ENCODE results near the gene DUSP22. TPM values are rescaled to one million over a fixed set of nuclear protein-coding genes. Genes with fewer than 3 reads are reported as not detected.

DUSP22 gene
- total RNA-seq, 2 donors from 2014 or later, result 33.5 to 35.4 TPM

DNA sequence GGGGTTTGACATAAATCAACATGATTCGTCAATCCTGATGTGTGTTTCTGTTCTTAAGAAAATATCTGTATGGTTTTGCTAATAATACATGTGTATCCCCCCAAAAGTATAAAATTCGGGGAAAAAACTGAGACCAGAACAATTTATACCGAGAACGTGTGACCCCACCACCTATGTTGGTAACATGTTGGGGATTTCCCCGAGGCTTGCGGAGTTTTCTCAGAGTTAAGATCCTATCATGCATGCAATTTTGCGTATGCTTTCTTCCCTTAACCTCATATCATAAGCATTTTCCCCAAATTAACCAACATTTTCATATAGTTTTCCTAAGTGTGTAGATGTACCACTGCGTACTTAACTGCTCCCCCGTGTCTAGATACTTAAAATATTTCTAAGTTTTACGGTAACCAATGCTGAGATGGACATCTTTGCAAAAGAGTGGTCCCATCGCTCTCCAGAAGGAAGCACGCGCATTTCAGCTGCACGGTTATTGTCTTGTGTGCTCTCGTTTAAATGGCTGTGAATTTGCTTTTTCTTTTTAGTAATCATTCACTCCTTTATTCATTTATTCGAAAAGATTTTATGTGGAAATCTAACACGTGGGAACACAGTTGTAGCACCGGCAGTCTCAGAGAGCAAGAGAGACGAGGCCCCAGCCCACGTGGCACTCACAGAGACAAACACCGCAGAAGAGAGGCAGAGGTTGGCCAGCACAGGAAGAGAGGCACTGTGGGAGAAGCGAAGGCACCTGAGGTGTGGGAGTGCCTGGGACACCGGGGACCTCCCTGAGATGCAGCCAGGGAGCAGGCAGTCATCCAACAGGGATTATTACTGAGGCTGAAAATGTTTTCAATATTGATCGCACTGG, 86.0 kb downstream of the DUSP22 start:
- no peak for TF ChIP-seq CTCF (conservative IDR thresholded peaks at IDR 0.05)
- Histone ChIP-seq H3K36me3 (ENCODE audit: control insufficient read depth, insufficient read depth, low read length) (no peaks in the 10 kb centered on the region), H3K27ac (ENCODE audit: low read depth, low read length) (no peak overlapping the region), H3K9ac (ENCODE audit: extremely low read depth, low read length, poor library complexity, severe bottlenecking) (no peak overlapping the region), H3K4me1 (ENCODE audit: control insufficient read depth, insufficient read depth, low read length) (no peaks in the 10 kb centered on the region), H3K4me3 (ENCODE audit: low read length) (no peak overlapping the region), H3K27me3 (ENCODE audit: control insufficient read depth, insufficient read depth, low read length, poor library complexity, severe bottlenecking) (no peaks in the 10 kb centered on the region), H3K9me3 (ENCODE audit: control insufficient read depth, low read length) (peaks cover 4% of the 10 kb centered on the region)
- peaks cover 81% of the 10 kb centered on the region for H3K9me3 Mint-ChIP-seq
- H3K4me3 Mint-ChIP-seq, result no peak overlapping the region
- H3K27ac Mint-ChIP-seq, result no peak overlapping the region
- WGBS, 2 experiments (ENCODE audit: insufficient coverage in 1 of 2, insufficient read length in 1 of 2), result 89 to 94% methylated on average over 23 to 24 of the region's 24 CpGs
- H3K36me3 Mint-ChIP-seq (ENCODE audit: low read depth), result no peaks in the 10 kb centered on the region
- H3K4me1 Mint-ChIP-seq, result no peaks in the 10 kb centered on the region
- H3K27me3 Mint-ChIP-seq (ENCODE audit: insufficient read depth), result peaks cover 10% of the 10 kb centered on the region
- no peak for DNase-seq

GRCh38 chr6:378958-379409, 86.7 kb downstream of the DUSP22 start:
- WGBS, 2 experiments (ENCODE audit: insufficient coverage in 1 of 2, insufficient read length in 1 of 2), result 83 to 87% methylated on average over 11 of the region's 11 CpGs
- Histone ChIP-seq H3K36me3 (ENCODE audit: control insufficient read depth, insufficient read depth, low read length) (no peaks in the 10 kb centered on the region), H3K4me3 (ENCODE audit: low read length) (no peak overlapping the region), H3K4me1 (ENCODE audit: control insufficient read depth, insufficient read depth, low read length) (no peaks in the 10 kb centered on the region), H3K9ac (ENCODE audit: extremely low read depth, low read length, poor library complexity, severe bottlenecking) (no peak overlapping the region), H3K9me3 (ENCODE audit: control insufficient read depth, low read length) (peaks cover 4% of the 10 kb centered on the region), H3K27me3 (ENCODE audit: control insufficient read depth, insufficient read depth, low read length, poor library complexity, severe bottlenecking) (no peaks in the 10 kb centered on the region), H3K27ac (ENCODE audit: low read depth, low read length) (no peak overlapping the region)
- H3K27me3 Mint-ChIP-seq (ENCODE audit: insufficient read depth), result peaks cover 11% of the 10 kb centered on the region
- no peaks in the 10 kb centered on the region for H3K36me3 Mint-ChIP-seq (ENCODE audit: low read depth)
- H3K27ac Mint-ChIP-seq, result no peak overlapping the region
- no peak overlapping the region for H3K4me3 Mint-ChIP-seq
- H3K4me1 Mint-ChIP-seq, result no peaks in the 10 kb centered on the region
- no peak for TF ChIP-seq CTCF (conservative IDR thresholded peaks at IDR 0.05)
- H3K9me3 Mint-ChIP-seq, result peaks cover 75% of the 10 kb centered on the region
- no peak for DNase-seq

DNA sequence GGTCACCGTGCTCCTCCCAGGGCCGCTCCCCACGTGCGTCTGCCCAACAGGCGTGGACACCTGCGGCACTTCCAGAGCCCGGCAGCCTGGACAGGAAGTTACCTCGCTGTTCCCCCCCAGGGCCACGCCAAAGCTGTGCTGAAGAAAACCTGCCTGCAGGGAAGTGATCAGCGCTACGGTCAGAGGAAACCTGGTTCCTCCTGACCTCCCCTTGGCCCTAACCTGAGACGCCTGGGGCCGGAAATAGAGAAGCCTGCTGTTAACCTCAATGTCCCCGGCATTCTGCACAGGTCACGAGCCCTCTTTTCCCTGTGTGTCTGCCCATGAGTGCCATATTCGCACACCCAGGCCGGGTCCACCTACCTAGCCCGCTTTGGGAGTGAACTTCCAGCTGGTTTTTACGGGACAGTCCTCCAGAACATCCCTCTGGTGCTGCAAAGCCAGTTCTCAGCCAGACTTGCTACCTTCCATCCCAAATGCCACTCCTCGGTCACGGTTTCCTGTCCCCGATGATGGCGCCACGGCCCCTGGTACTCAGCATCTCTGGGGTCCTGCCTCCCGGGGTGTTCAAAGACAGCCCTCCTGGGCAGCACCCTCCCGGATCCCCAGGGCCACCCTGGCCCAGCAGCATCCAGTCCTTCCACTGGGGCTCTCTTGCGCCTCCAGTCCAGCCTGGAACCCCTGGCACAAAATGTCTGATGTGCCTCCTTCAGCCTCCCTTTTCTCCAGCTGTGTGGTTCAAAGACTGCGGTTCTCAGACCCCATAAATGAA, 87.3 kb downstream of the DUSP22 start:
- Mint-ChIP-seq H3K4me3 (no peak overlapping the region), H3K27me3 (ENCODE audit: insufficient read depth) (peaks cover 13% of the 10 kb centered on the region), H3K36me3 (ENCODE audit: low read depth) (no peaks in the 10 kb centered on the region), H3K27ac (no peak overlapping the region), H3K9me3 (peaks cover 69% of the 10 kb centered on the region), H3K4me1 (no peaks in the 10 kb centered on the region)
- whole genome bisulfite sequencing, 2 experiments (ENCODE audit: insufficient coverage in 1 of 2, insufficient read length in 1 of 2), result 89 to 90% methylated on average over 28 of the region's 28 CpGs
- Histone ChIP-seq H3K9ac (ENCODE audit: extremely low read depth, low read length, poor library complexity, severe bottlenecking) (no peak overlapping the region), H3K9me3 (ENCODE audit: control insufficient read depth, low read length) (peaks cover 4% of the 10 kb centered on the region), H3K27me3 (ENCODE audit: control insufficient read depth, insufficient read depth, low read length, poor library complexity, severe bottlenecking) (no peaks in the 10 kb centered on the region), H3K27ac (ENCODE audit: low read depth, low read length) (no peak overlapping the region), H3K4me3 (ENCODE audit: low read length) (no peak overlapping the region), H3K36me3 (ENCODE audit: control insufficient read depth, insufficient read depth, low read length) (no peaks in the 10 kb centered on the region), H3K4me1 (ENCODE audit: control insufficient read depth, insufficient read depth, low read length) (no peaks in the 10 kb centered on the region)
- no peak for TF ChIP-seq CTCF (conservative IDR thresholded peaks at IDR 0.05)
- DNase-seq, result no peak
